Nucleus accumbens (tissue), 56 donors: ENCODE results near the gene COL4A2.
"Not testable (repeated sequence)": the region's sequence is repeated elsewhere in the genome, so short reads cannot be mapped to it uniquely, and the experiment has no call there.

Experiments used
- DNase-seq, 56 donors: peaks; one replicate each; lab custom pipeline; 2025; lab: John Stamatoyannopoulos, UW

COL4A2 gene

DNA sequence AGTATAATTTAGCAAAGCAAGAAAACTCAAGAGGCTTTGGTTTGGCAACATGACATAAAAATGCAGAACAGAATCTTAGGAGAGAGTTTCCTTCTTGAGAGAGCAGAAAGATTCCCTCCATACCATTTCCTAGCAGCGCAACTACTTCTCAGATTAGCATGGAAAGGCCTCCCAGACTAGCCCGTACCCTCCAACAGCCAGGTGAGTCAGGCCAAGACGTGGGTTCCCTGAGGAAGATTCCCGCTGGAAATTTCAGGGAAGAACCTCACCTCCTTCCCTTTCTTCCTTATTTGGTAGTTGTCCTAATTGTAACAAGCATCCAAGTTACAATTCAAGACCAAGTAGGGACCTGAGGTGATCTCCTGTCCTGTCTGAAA lies 12.3 kb downstream of the COL4A2 start:
- DNase-seq = no peak

DNA sequence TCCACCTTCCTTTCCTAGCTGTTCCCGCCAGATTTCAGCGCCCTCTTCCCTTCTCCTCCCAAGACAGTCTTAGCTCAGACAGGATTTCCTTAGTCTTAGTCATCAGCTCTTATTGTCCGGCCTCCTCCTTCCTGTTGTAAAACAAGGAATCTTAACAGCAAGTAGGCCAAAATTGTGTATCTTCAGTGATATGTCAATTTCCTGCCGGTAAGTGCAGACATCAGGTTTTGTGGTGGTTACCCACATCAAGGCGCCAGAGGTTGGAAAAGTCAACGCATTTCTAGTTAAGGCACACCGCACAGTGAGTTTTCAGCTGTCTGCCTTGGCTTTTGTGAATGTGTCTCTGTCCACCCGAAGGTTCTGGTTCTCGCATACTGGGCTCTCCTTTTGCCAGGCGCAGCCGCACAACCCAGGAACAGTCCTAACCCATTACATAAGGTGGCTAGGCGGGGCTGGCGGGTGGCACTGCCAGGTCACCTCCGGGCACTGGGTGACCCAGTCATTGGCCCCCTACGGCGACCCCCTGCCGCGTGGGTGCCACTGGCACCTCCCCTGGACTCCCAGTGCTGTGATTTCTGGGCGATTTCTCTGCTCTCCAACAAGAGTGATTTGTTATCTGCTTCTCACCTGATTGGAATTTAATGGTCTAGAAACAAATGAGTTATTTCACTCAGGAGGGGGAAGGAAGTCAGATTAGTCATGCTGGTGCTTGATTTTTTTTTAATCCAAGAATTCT lies 12.9 kb downstream of the COL4A2 start:
- no peak for DNase-seq

DNA sequence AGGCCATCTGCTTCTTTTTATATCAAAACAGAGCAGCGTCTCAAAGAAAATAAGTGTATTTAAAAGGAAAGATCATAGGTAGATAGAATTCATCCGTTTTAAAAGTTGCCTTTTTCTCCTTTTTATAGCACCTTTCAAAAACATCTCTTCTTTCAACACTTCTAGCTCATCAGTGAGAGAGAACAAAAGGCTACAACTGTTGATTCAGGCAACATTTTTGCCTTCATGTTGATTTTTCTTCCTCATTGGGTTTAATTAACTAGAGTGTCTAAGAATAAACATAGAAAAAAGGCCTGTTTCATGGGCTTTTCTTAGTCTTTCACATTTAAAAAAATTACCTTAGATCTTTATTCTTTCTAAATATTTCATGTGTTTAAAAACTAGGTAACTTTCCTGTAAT lies 13.6 kb downstream of the COL4A2 start:
- DNase-seq = no peak

DNA sequence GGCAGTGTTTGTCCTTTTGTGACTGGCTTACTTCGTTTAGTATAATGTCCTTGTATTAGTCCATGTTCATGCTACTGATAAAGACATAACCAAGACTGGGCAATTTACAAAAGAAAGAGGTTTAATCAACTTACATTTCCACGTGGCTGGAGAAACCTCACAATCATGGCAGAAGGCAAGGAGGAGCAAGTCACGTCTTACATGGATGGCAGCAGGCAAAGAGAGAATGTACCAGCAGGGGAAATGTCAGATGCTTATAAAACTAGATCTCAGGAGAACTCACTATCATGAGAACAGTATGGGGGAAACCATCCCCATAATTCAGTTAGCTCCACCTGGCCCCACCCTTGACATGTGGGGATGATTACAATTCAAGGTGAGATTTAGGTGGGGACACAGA lies 14.5 kb downstream of the COL4A2 start:
- not testable (repeated sequence) for DNase-seq

DNA sequence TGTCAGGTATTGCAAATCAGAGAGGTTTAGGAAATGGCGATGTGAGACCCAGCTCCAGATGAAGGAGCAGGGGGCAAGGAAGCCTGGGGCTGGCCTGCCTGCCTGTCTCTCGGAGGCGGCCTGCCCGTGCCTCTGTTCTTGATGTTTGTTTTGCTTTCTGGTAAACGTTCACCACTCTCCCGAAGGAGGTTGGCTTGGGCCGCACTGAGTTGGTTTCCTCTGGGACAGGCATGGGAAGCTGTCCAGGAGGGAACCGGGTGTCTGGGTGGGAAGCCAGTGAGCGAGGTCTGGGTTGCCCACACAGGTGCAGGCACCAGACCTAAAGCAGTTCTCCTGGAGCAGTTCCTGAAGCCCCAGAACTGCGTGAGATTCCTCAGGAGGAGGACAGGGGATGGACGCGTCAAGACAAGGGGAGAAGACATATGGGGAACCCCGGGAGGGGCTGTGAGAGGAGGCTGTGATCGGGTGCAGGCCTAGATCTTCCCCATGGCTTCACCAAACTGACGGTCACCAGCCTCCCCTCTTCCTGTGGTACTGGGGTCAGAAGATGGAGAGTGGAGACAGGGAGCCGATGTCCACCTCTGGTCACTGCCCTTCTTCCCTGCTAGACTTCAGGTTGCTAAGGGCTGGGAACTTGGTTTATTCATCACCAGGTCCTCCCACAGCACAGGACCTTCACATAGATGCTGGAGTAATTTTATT lies 15.2 kb downstream of the COL4A2 start:
- no peak for DNase-seq

DNA sequence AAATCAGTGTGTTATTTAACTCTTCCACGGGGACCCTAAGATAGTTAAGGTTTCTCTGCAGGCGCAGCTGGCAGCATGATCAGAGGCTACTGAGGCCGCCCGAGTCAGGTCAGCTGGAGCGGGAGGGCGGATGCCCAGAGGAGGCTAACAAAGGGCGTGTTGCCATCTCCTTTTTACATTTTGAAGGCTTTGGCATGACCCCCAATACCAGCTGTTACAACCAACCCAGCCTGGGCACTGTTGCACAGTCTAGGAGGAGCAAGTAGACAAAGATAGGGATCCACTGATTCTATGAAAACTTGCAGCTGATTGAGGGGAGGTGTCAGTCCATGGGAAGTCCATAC lies 15.7 kb downstream of the COL4A2 start:
- DNase-seq = no peak

DNA sequence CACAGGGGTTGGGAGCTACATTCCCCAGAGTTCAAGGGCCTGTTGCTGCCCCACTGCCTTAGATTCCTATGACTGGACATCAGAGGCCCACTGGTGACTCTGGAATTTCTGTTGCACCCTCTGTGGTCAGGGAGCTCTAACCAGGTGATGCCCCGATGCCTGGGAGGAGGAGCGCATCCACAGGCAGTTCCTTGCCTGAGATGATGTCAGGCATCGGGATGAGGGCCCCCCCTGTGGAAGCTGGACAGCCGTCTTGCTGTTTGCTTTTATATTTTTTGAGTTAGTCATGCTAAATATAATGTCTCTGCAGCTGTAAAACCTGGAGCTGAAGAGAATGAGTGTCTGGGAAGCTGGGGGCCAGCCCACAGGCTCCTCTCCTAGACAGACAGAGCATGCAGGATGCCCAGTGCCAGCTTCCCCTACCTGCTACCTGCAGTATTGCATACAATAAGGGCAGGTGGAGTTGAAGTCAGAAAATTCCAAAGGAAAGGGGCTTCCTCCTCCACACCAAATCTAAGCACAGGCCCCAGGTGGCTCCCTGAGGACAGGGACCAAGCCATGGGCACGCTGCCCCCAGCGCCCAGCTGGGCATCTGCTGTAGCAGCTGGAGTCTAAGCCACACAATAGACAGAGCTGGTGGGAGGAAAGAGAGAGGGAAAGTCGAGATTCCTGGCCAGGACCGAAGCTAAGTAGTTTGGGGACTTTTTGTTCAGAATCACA lies 16.2 kb downstream of the COL4A2 start:
- DNase-seq = no peak

DNA sequence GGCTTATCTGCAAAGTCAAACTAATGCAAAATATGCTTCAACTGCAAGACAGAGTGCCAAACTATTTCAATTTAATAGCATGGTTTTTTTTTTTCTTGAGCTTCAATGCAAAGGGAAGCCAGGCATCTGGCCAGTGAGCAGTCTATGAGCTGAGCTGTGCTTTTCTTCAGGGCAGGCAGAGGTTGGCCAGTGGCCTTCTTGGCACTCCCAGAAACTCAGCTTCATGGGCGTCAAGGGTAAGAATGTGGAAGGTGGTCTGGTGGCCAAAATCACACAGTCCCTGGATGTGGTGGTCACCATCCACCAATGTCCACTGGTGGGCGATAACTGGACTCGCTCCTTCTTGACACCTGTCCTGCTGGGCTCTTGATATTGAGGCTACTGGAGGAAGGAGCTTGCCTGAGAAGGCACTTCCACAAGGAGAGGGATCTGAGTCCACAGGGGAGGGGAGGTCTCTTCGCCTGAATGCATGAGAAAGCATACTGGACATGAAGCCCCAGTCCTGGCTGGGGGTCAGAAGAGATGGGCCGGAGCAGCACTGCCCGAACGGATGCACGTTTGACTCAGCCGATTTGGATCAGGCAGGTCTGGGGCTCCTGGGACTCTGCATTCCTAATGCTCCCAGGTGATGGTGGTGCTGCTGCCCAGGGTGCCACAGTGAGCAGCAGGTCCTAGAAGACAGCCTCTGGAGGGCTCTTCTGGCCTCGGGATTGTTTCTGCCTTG lies 17.1 kb downstream of the COL4A2 start:
- DNase-seq = no peak

DNA sequence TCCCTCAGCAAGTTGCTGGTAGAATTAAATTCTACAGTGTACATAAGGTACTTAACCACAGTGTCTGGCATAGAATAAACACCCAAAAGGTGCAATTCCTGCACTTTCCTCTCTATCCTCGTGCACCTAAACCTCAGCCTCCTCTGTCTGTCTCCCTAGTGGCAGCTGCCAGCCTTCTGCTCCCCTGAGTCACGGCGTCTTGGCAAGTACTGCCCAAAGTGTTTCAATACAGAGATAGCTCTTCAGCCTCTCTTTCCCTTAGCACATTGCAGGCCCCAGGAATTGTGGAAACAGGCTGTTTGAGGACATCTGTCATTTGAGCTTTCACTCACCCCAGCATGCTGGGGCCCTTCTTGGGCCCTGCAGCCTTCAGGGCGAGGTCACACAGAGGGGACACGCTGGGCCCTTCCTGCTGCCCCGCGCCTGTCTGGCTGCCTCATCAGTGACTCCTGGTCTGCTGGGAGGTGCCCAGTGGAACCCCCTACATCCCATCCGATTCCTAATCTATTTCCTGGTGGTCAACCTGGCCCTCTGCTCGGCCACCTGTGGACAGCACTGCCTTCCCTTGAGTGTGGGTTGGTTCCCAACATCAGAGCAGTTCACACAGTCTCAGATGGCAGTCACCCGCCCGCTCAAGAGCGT lies 19.3 kb downstream of the COL4A2 start:
- no peak for DNase-seq

DNA sequence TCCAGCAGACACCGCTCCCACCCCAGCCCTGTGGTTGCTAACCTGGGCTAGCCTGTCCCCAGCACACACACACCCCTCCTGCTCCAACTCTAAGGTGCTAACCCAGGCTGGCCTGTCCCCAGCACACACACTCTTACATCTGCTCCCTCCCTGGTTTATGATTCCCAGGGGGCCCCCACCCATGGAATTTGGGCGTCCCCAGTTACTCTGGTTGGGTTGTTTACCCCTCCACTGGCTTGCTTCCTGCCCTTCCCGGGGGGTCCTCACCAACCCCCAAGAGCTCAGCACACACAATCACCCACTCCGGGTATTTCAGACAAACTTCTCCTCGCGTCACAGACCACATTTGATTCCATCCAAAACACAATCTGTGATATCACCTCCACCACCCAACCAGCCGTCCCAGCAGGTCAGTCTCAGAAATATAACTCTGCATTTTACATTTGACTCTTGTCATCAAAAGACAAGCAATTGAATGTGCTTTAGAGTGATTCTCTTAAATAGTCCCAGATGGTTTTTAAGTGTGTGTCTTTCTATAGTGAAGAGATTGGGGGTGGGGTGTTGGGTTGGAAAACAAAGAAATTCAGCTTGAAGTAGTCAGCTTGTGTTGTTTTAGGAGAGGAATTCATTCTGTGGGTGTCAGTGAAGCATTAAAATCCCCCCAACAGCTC lies 20.1 kb downstream of the COL4A2 start:
- DNase-seq = no peak

DNA sequence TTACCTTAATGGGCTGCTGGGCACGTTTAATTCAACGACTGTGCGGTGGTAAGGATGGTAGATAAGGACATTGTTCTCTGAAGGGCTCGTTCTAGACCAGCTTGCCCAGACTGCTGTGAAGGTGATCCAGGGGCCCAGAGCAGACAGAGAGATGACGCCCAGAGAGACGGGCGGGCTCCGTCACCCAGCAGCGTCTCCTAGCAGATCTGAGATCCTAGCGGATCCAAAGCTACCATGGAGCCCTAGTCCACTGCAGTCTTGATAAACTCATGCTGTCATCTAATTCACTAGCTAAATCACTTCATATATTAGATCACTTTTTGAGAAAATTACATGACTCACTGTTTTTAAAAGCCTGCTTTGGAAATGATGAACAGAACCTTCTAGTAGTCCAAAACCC lies 21.5 kb downstream of the COL4A2 start:
- no peak for DNase-seq

DNA sequence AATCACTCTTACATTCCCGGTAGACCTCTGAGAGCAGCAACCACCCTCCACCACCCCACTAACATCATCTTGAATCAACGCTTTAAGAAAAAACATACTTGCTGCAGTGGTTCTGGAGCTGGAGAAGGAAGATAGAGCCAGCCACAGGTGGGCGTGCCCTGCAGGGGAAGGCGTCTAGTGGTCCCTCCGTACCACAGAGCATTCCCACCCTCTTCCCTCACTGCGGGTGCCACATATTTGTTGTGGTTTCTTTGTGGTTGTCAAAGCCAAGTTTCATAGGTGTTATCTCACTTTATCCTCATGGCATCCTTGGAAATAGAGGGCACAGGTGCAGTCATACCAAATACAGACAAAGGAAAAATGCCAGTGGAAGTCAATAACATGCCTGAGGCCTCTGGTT lies 22.2 kb downstream of the COL4A2 start:
- no peak for DNase-seq

DNA sequence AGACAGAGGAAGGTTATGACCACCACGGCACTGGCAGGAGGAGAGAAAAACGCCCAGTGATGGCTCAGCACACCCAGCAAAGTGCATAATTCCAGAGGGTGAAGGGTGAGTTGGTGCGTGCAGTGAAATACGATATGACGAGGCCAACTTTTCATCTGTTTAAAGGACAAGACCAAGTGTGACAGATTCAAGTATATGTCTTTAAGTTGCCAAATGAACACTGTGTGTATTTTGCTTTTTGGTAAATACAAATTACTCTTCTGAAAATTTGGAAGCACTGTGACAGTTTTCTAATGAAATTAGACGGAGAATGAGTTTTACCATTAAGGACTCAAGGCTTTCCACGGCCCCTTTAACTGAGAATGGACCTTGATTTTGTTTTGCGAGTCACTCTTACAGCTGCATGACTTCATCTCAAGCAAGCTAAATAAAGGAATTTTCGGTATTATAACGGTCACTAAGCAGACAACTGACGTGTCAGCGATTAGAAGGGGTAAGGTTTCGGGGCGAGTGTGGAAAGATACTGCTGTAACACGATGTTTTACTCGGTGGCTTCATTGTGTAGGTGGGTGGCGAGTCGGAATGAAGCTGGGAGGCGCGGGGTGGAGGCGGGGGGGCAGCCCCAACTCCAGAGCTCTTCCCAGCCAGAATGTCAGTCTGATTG lies 22.8 kb downstream of the COL4A2 start:
- DNase-seq = no peak

DNA sequence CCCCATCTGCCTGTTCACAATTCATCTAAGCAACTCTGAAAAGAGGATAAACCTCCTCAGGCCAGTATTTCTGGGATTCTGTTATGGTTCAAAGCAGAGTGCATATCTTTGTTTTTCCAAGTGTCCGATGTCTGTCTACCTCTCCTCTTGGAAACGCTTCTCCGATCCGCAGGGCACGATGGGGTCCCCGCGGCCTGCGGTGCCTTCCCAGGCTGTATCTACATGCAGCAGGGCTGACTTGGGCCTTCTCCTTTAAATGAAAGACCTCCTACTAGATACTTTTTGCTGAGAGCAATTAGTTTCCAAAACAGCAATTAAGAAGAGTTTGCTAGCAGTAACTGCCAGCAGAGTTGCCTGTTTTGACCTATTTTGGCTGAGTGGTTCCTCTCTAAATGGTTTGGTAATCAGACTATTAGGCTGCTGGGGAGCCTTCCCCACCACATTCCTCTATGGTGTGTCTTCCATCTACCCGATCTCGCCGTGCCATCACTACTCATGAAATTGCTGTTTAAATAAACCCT lies 23.5 kb downstream of the COL4A2 start:
- no peak for DNase-seq

DNA sequence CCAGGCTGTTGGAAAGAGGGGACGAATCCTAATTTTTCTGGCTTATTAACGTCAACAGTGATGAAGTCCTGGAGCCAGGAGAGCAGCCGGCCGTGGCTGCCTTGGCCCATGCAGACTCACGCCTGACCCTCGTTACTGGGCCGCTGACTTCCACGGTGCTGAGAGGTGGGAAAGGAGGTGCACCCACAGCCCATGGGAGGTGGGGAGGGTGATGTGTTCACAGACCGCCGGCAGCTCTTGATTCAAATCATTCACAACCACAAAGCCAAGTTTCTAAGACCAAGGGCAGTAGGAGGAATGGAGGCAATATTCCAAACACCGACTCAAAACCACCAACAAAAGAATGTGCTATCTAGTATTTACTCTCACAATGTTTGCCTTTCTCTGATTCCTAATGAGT lies 24.3 kb downstream of the COL4A2 start:
- no peak for DNase-seq

DNA sequence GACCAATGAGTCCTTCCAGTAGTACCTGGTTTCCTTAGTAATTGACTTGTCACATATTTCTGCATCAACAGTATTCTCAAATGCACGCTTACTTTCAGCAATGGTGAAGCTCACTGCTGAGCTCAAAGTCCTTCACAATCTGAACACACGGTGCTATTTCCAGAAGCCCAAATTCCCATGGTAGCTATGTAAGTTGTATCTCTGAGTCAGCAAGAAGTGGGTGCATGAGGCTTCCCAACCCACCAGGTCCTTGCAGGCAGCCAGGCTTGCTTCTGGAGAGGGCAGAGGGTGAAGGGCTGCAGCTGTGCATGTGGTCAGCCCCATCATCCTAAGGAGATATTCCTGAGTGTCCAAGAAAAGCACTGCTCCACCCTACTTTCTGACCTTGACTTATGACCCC lies 25.7 kb downstream of the COL4A2 start:
- DNase-seq = no peak

DNA sequence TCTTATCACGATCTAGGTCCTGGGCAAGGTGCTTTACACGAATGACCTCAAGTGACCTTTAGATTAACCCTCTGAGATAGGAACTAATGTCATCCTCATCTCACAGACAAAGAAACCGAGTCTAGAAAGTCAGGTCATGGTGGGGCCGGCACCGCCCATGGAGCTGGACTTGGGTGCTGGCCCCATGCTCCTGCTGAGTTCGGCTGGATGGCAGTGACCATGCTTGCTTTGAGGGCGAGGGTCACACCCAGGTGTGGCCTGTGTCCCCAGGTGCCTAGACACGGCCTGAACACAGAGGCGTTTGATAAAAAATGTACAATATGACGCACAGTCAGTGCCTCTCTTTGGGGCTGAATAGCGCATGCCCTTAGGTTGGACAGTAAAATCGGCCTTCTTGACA lies 26.8 kb downstream of the COL4A2 start:
- no peak for DNase-seq

DNA sequence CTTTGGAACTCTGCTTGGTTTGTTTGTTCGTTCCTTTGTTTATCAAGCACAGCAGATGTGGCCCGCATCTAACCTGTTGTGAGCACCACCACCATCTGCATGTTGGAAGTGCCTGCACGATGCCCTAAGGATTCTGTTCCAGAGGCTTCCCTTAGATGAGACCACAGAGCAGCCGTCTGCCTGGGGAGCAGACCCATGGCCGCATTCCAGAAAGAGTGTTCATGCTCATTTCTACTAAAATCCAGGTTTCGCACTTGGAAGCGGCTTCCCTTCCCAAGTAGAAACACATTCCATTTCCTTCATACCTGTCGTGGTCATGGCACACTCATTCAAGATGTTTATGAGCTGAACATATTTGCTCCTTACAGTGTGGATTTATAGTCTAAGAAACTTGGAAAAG lies 27.2 kb downstream of the COL4A2 start:
- no peak for DNase-seq

DNA sequence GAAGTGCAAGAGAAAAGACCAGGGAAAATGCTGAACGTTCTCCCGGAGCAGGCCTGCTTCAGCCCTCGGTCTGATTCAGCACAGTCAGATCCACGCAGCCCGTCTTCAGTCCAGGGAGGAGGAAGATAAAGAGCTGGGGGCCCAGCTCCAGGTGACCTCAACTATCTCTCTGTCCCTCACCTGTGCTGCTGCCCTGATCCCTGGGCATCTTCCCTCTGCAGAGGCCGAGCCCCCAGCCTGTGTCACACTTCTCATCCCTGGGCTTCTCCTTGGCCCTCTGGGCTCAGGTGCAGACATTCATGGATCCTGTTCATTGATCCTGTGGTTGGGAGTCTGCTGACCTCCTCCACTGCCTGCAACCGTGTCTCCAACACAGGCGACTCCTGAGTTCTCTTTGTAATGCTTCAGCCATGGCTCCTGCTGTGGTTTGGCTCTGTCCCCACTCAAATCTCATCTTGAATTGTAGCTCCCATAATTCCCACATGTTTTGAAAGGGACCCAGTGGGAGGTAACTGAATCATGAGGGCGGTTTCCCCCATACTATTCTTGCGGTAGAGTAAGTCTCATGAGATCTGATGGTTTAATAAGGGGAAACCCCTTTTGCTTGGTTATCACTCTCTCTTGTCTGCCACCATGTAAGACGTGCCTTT lies 27.9 kb downstream of the COL4A2 start:
- DNase-seq = no peak
